Activated naive CD8-positive, alpha-beta T cell (primary cell): Measurements from ENCODE around the gene MT2A.
A peak's percentile ranks its signal among the peaks of the same experiment; 100 is the strongest.
"Not testable (repeated sequence)": the region's sequence is repeated elsewhere in the genome, so short reads cannot be mapped to it uniquely, and the experiment has no call there.

Source experiments
- H3K27ac Mint-ChIP-seq: one replicate; pipeline ENCODE4 v1.8.0; 2021; ENCODE audit warnings: mixed read lengths
- H3K27me3 Mint-ChIP-seq: one replicate; pipeline ENCODE4 v1.8.0; 2021; ENCODE audit warnings: mixed read lengths
- H3K36me3 Mint-ChIP-seq: one replicate; pipeline ENCODE4 v1.8.0; 2021; ENCODE audit warnings: mixed read lengths
- H3K4me1 Mint-ChIP-seq: one replicate; pipeline ENCODE4 v1.8.0; 2021; ENCODE audit warnings: low read depth, mixed read lengths
- H3K4me3 Mint-ChIP-seq: one replicate; pipeline ENCODE4 v1.8.0; 2021; ENCODE audit warnings: mild to moderate bottlenecking, mixed read lengths
- H3K9me3 Mint-ChIP-seq: one replicate; pipeline ENCODE4 v1.8.0; 2021; ENCODE audit warnings: low read depth, mixed read lengths

Gene MT2A

DNA sequence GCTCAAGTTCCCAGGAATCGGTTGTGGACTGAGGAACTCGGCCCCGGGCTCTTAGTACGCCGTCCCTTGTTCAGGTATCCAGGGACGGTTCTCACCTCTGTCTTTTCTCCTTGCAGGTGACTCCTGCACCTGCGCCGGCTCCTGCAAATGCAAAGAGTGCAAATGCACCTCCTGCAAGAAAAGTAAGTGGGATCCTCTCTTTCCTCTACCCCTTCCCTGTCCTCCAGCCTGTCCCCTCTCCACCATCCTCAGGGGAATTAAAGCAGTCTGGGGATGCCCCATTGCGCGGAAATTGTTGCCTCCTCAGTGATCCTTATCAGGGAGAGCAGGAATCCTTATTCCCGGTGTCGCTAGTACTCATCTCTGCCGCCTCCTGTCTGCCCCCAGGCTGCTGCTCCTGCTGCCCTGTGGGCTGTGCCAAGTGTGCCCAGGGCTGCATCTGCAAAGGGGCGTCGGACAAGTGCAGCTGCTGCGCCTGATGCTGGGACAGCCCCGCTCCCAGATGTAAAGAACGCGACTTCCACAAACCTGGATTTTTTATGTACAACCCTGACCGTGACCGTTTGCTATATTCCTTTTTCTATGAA, 585 bp downstream of the MT2A start:
- Mint-ChIP-seq H3K4me1 (peaks cover 67% of the 10 kb centered on the region), H3K36me3 (no peaks in the 10 kb centered on the region), H3K27ac (peak overlapping the region; percentile 98), H3K4me3 (peak overlapping the region; percentile 98), H3K9me3 (no peaks in the 10 kb centered on the region), H3K27me3 (no peaks in the 10 kb centered on the region)

DNA sequence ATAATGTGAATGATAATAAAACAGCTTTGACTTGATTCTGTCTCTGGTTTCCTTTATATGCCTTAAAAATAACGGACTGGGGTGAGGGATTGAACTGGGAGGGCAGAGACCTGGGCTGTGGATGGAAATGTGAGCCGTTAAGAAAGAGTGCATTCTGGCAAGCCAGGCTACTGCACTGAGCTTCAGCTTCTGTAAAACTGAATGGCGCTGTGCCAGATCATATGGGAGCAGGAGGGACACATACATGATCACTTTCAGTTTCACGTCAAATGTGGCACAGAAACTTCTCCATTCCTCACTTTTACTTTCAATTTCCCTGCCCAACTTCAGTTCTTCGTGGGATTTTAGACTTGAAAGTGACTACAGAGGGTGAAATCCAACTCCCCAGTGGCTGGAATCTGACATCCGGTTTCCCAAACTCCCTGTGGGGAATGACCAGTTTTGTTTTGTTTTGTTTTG, 1.1 kb downstream of the MT2A start:
- no peaks in the 10 kb centered on the region for H3K9me3 Mint-ChIP-seq
- H3K27ac Mint-ChIP-seq, result peak overlapping the region; percentile 98
- H3K36me3 Mint-ChIP-seq, result no peaks in the 10 kb centered on the region
- H3K4me3 Mint-ChIP-seq, result peak overlapping the region; percentile 98
- H3K27me3 Mint-ChIP-seq, result no peaks in the 10 kb centered on the region
- H3K4me1 Mint-ChIP-seq, result peaks cover 72% of the 10 kb centered on the region

DNA sequence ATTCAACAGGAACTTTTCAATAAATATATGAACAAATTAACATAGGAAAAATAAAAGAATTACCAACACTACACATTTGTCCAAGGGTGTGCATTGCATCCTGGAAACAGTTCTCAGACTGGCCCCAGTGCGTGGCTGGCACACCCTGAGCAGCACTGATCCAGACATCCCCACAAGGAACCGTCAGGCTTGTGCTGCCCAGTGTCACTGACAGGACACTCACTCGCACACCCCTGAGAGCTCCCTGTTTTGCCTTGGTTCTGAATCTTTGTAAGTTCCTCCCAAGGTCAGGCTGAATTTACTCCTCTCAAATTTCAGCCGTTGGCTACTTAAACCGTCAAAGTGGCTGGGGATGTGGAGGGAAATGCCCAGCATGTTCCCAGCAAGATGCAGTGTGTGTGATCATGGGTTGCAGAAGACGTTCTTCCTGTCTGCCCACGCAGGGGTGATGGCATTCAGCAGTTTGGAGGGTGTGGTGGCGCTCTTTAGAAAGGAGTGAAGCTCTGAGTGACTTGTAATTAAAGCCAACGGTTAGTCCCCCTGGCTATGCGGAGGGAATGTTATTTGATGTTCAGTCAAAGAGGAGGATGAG, 1.7 kb downstream of the MT2A start:
- H3K4me1 Mint-ChIP-seq, result peaks cover 76% of the 10 kb centered on the region
- peak overlapping the region; percentile 98 for H3K4me3 Mint-ChIP-seq
- H3K27ac Mint-ChIP-seq, result peak overlapping the region; percentile 98
- no peaks in the 10 kb centered on the region for H3K9me3 Mint-ChIP-seq
- no peaks in the 10 kb centered on the region for H3K36me3 Mint-ChIP-seq
- no peaks in the 10 kb centered on the region for H3K27me3 Mint-ChIP-seq

DNA sequence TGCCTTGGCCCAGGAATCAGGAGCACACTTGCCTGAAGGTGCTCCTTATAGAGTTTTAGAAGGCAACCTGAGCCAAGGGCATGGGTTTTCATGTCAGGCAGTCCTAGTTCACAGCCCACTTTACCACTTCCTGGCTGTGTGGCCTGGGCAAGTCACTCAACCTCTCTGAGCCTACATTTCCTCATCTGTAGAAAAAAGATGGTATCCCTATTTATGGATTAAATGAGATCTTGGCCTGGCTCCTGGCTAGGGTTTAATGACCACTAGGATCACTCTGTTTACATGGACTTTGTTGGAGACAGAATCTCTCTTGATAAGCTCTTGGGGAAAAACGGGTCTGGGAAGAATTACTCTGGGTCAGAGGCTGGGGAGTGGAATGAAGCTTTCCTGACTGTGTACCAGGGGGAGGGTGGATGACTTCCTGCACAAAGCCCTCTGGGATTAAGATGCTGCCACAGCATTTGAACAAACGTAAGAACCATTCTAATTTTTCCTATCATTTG, 2.3 kb downstream of the MT2A start:
- H3K36me3 Mint-ChIP-seq, result no peaks in the 10 kb centered on the region
- H3K4me1 Mint-ChIP-seq, result peaks cover 75% of the 10 kb centered on the region
- H3K27ac Mint-ChIP-seq, result peak overlapping the region; percentile 98
- no peaks in the 10 kb centered on the region for H3K27me3 Mint-ChIP-seq
- H3K9me3 Mint-ChIP-seq, result no peaks in the 10 kb centered on the region
- H3K4me3 Mint-ChIP-seq, result peak overlapping the region; percentile 98

DNA sequence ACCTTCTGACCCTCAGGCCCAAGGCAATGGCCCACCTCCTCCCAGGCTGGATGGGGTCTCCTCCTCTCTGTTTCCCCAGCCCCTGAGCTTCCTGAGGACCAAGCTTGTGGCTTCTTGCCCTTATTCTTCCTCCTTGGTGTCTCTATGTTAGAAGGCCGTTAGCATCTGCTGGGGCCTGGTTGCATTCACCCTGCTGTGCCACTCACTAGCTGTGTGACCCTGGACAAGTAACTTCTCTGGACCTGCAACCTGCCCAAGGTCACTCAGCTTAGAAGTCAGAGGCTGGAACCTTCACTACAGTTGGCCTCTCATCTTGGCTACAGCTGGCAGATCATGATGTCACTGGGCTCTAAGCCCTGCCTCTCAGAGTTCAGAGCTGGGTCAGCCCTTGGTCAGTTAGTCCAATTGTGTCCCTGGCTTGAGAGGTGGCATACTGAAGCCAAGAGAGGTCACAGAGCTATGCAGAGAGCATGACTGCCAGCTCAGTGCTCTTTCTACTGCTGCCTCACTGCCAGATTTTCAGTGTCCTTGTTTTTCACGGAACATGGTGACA, 3.0 kb downstream of the MT2A start:
- Mint-ChIP-seq H3K9me3 (no peaks in the 10 kb centered on the region), H3K36me3 (no peaks in the 10 kb centered on the region), H3K27me3 (no peaks in the 10 kb centered on the region), H3K27ac (peak overlapping the region; percentile 98), H3K4me1 (peaks cover 68% of the 10 kb centered on the region), H3K4me3 (peak overlapping the region; percentile 63)

DNA sequence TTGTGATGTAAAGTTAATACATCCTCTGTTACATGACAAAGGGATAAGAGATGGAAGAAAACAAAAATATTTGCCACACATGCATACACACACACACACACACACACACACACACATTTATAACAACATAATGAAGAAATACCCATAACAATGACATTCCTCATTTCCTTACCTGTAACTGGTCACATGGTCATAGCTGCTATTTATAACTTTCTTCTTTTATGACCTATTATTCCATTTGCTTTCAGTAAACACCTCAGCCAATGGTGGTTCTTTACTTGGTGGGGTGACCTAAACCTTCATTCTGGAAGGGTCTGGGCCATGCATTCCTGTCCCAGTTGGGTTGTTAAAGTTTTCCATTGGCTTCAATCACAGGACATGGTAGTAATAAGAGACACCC, 5.3 kb downstream of the MT2A start:
- no peaks in the 10 kb centered on the region for H3K36me3 Mint-ChIP-seq
- peaks cover 65% of the 10 kb centered on the region for H3K4me1 Mint-ChIP-seq
- no peaks in the 10 kb centered on the region for H3K27me3 Mint-ChIP-seq
- no peaks in the 10 kb centered on the region for H3K9me3 Mint-ChIP-seq
- H3K4me3 Mint-ChIP-seq, result peak overlapping the region; percentile 24
- H3K27ac Mint-ChIP-seq, result peak overlapping the region; percentile 69

DNA sequence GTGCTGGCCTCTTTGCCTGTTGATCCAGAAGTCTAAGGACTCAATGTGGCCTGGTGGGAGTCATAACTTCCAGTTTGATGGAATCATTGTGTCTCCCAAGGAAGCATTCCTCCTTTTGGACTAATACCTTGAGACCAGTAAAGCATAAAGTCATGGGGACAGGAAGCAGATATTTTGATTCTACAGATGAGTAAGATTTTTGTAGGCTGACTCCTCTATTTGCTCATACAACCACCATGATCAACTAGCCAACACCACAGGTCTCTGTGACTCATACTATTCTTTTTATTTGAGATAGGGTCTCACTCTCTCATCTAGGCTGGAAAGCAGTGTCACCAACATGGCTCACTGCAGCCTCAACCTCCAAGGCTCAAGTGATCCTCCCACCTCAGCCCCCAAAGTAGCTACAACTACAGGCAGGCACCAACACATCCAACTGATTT, 6.2 kb downstream of the MT2A start:
- Mint-ChIP-seq H3K4me1 (peaks cover 61% of the 10 kb centered on the region), H3K4me3 (peak overlapping the region; percentile 24), H3K27ac (peak overlapping the region; percentile 69)

DNA sequence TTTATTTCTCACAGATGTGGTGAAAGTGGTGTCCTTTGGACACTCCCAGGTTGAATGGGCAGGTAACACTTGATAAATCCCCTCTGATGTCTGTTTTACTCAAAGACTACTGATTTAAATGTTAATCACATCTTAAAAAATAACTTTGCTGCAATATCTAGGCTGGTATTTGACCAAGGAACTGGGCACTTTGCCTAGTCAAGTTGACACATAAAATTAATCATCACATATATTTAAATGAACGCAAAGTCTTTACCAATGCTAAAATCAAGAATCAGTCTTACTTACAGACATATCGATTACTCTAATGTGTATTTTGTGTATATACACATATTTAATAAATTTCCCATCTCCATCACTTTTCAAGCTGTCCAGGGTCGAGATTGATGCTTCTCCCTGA, 7.0 kb downstream of the MT2A start:
- H3K27ac Mint-ChIP-seq, result no peak overlapping the region
- no peaks in the 10 kb centered on the region for H3K27me3 Mint-ChIP-seq
- H3K4me3 Mint-ChIP-seq, result no peak overlapping the region
- H3K9me3 Mint-ChIP-seq, result no peaks in the 10 kb centered on the region
- H3K36me3 Mint-ChIP-seq, result no peaks in the 10 kb centered on the region
- peaks cover 55% of the 10 kb centered on the region for H3K4me1 Mint-ChIP-seq

More for the DNA sequence above, 6.2 kb downstream of the MT2A start:
- Mint-ChIP-seq H3K36me3 (no peaks in the 10 kb centered on the region), H3K9me3 (no peaks in the 10 kb centered on the region), H3K27me3 (no peaks in the 10 kb centered on the region)

DNA sequence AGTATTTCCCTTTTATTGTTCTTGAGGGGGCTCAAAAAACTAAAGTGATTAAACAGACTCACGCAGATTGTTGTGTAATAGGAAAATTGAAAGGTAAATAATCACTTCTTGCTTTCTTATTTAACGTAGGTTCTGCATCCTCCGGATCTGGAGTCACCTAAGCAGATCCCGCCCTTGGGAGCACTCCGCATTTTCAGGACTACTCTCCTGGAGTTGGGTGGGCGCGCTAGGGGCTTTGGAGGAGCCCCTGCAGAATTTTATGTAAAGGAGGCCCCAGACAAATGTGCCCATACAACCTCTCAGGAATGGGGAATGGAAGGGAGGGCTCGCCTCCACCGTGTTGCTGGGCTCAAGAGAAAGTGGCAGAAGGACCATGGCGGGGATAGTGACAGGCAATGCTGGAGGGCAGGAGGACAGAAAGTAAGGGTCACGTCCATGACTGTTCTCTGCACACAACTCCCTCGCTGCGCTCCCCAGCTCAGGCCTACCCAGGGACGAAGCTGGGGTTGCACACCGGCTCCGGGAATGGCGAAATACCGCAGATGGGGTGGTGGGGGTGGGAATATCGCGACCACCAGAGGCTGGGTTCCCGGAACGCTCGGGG, 8.3 kb downstream of the MT2A start:
- Mint-ChIP-seq H3K4me1 (peaks cover 42% of the 10 kb centered on the region), H3K4me3 (peak overlapping the region; percentile 68), H3K9me3 (no peaks in the 10 kb centered on the region), H3K27ac (no peak overlapping the region), H3K36me3 (no peaks in the 10 kb centered on the region), H3K27me3 (no peaks in the 10 kb centered on the region)

DNA sequence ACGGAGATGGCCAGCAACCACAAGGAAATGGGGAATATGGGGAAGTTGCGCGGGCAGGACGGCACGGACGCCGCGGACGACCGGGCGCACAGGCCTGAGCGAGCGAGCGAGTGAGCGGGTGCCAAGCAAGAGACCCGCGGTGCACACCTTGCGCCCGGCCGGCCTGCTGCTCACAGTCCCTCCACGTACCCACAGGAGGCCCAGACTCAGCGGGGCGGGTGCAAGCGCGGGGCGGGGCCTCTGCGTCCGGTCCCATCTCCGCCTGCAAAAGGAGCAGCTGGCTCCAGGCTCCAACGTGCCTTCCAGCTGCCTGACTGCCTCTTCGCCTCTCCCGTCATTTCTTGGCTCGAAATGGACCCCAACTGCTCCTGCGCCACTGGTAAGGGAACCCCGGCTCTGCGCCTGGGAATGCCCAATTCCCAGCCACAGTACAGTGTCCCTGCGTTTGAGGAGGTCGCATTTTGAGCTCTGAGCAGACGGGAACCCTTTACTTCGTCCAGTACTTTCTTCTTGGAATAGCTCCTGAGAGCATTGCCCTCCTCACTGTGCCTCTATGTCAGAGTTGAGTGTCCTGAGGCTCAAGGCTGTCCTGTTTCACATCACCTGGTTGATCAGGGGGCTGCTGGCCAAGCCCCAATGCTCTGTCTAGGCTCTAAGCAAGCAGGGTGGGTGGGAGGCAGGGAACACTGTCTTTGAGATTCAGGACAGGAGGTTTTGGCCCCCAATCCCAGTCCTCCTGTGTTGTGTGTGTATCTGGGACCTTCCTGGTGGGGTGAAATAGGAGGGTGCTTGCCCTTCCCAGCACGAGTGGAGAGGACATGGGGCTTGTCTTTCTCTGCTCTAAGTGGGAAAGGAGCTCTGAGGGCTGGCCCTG, 9.1 kb downstream of the MT2A start:
- H3K9me3 Mint-ChIP-seq, result no peaks in the 10 kb centered on the region
- no peak overlapping the region for H3K27ac Mint-ChIP-seq
- H3K4me3 Mint-ChIP-seq, result peak overlapping the region; percentile 81
- no peaks in the 10 kb centered on the region for H3K36me3 Mint-ChIP-seq
- H3K4me1 Mint-ChIP-seq, result peaks cover 36% of the 10 kb centered on the region
- no peaks in the 10 kb centered on the region for H3K27me3 Mint-ChIP-seq

DNA sequence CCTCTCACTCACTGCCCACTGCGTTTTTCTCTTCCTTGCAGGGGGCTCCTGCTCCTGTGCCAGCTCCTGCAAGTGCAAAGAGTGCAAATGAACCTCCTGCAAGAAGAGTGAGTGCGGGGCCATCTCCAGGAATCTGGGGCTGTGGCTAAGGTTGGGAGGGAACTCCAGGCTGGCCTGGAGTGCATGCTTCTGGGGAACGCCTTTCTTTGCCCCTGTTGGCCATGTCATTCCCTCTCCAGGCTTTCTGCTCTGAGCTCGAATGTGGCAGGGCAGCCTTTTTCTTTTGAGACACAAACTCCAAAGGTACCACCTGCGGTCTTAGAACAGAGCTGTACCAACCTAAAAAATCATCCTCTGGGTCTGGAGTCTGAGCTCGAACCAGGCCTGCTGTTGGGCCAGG, 9.8 kb downstream of the MT2A start:
- peaks cover 32% of the 10 kb centered on the region for H3K4me1 Mint-ChIP-seq
- no peaks in the 10 kb centered on the region for H3K27me3 Mint-ChIP-seq
- peak overlapping the region; percentile 81 for H3K4me3 Mint-ChIP-seq
- no peaks in the 10 kb centered on the region for H3K36me3 Mint-ChIP-seq
- H3K27ac Mint-ChIP-seq, result no peak overlapping the region
- H3K9me3 Mint-ChIP-seq, result no peaks in the 10 kb centered on the region

DNA sequence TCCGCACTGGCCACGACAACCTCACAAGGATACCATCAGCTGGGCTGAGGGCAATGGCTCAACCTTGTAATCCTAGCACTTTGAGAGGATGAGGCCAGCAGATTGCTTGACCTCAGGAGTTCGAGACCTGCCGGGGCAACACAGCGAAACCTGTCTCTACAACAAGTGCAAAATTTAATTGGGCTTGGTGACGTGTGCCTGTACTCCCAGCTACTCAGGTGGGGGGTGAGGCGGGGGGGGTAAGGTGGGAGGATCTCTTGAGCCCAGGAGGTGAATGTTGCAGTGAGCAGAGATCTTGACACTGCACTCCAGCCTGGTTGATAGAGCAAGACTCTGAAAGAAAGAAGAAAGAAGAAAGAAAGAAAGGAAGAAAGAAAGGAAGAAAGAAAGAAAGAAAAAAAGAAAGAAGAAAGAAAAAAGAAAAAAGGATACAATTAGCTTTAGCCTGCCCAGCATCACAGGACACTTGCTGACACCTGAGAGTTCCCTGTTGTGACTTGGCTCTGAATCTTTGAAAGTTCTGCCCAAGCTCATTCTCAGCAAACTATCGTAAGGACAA, 12.0 kb downstream of the MT2A start:
- Mint-ChIP-seq H3K27ac (no peak overlapping the region), H3K9me3 (no peaks in the 10 kb centered on the region), H3K36me3 (no peaks in the 10 kb centered on the region), H3K4me1 (peaks cover 21% of the 10 kb centered on the region), H3K27me3 (no peaks in the 10 kb centered on the region), H3K4me3 (no peak overlapping the region)

DNA sequence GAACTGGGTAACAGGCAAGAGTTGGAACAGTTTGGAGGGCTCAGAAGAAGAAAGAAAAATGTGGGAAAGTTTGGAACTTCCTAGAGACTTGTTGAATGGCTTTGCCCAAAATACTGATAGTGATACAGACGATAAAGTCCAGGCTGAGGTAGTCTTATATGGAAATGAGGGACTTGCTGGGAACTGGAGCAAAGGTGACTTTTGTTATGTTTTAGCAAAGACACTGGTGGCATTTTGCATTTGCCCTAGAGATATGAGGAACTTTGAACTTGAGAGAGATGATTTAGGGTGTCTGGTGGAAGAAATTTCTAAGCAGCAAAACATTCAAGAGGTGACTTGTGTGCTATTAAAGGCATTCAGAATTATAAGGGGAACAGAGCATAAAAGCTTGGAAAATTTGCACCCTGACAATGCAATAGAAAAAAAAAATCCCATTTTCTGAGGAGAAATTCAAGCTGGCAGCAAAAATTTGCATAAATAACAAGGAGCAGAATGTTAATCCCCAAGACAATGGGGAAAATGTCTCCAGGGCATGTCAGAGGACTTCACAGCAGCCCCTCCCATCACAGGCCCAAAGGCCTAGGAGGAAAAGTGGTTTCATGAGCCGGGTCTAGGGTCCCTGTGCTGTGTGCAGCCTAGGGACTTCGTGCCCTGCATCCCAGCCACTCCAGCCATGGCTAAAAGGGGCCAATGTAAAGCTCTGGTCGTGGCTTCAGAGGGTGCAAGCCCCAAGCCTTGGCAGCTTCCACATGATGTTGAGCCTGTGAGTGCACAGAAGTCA, 13.5 kb downstream of the MT2A start:
- H3K9me3 Mint-ChIP-seq, H3K27me3 Mint-ChIP-seq, H3K4me3 Mint-ChIP-seq, H3K27ac Mint-ChIP-seq, H3K36me3 Mint-ChIP-seq: not testable (repeated sequence)
- H3K4me1 Mint-ChIP-seq, result peaks cover 23% of the 10 kb centered on the region

DNA sequence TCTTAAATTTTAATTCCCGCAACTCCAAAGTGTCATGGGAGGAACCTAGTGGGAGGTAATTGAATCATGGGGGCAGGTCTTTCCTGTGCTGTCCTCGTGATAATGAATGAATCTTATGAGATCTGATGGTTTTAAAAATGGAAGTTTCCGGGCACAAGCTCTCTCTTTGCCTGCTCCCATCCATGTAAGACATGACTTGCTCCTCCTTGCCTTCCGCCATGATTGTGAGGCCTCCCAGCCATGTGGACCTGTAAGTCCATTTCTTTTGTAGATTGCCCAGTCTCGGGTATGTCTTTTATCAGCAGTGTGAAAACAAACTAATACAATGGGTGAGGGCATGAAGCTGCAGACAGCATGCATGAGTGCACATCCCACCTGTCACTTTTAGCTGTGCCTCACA, 14.8 kb downstream of the MT2A start:
- not testable (repeated sequence) for H3K27ac Mint-ChIP-seq, H3K36me3 Mint-ChIP-seq, H3K4me3 Mint-ChIP-seq, H3K9me3 Mint-ChIP-seq, H3K27me3 Mint-ChIP-seq
- H3K4me1 Mint-ChIP-seq, result peaks cover 15% of the 10 kb centered on the region
